Central memory CD4-positive, alpha-beta T cell (primary cell): Measurements from ENCODE around the gene MEGF6.
A peak's percentile ranks its signal among the peaks of the same experiment; 100 is the strongest.

Experiments
- DNase-seq: peaks from one replicate; pipeline ENCODE4 v3.0.0; 2022

The MEGF6 gene

DNA sequence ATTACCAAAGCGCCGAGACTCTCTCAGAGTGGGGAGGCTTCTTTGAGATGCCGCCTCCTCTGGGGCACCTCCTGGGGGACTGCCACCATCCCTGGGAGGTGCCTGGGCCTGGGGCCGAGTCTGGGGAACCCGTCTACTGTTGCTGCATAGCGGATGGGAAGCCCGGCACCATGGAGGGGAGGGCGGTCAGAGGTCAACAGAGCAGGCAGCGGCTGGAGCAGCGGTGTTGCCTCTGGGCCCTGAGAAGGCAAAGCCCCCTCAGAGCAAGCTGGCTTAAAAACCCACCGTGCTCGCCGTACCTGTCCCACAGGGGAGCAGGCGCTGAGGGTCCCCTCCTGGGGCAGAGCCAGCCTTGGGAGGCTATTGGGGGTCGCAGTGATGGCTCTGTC, 94.8 kb downstream of the MEGF6 start:
- DNase-seq = no peak

DNA sequence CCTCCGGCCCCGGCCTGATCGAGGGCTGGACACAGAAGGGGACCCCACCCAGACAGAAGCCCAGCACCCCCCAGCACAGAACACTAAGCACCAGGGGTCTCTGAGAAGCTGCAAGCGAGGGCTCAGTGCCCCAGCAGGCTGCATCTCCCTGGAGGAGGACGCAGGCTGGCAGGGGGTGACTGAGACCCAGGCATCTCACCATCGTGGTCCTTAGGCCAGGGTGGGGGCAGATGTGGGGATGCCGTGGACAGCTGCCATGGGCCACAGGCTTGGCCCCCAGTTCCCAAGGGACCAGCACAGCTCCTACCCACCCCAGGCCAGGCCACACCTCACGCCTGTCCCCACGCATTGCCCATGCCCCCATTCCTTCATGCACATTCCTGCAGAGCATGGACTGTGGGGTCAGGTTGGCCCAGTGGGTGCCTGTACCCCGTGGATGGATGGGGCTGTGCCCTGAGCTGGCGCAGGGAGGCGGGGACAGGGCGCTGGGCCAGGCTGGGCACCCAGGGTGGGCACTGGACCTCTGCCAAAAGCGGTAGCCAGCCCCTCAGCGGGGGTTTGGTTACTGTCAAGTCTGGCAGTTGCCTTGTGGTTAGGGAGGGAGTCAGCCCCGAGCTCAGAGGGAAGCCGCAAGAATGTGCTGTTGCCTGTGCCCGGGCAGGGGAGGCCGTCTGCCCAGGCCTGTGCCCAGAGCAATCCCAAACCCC, 95.4 kb downstream of the MEGF6 start:
- no peak for DNase-seq

DNA sequence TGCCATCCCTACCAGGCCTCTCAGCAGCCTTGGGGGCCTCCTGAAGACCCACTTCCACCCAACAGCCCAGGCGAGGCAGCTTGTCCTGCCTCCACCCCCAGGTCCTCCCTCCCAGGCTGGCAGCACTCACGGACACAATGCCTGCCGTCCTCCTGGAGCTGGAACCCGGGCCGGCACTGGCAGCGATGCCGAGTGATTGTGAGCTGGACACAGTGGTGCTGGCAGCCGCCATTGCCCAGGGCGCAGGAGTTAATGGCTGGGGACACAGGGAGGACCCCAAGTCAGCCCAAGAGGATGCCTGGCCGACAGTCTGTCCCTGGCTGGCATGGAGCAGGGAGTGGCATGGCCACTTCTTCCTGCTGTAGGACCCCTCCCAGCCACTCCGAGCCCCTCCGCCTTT, 96.0 kb downstream of the MEGF6 start:
- DNase-seq = no peak

DNA sequence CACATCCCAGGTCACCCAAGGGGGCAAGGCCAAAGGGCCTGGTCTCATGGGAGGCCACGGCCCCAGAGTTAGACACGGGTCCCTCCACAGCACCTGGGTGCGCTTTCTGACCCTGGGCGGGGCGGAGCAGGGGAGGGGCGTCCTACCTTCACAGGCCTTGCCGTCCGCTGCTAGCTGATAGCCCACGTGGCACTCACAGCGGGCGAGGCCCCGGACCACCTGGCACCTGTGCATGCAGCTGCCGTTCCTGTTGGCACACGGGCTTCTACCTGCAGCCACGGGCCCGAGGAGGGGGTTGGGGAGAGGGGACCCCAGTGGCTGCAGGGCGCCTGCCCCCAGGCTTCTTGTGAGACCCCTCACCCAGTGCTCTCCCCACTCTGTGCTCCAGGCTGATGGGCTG, 96.9 kb downstream of the MEGF6 start:
- no peak for DNase-seq

DNA sequence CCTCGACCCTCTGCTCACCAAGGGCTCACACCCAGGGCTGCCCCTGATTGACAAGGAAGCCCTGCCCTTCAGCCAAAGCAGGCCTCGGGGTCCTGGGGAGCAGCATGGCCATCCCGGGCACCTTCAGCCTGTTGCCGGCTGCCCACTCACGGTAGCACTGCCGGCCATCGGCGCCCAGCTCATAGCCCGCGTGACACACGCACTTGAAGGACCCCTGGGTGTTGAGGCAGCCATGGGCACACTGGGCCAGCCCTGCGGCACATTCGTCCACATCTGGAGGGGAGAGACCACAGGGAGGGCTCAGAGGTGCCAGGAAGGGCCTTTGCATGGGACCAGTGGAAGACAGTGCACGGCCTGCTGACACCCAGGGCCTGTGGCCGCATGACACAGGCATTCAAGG, 99.5 kb downstream of the MEGF6 start:
- DNase-seq = no peak

DNA sequence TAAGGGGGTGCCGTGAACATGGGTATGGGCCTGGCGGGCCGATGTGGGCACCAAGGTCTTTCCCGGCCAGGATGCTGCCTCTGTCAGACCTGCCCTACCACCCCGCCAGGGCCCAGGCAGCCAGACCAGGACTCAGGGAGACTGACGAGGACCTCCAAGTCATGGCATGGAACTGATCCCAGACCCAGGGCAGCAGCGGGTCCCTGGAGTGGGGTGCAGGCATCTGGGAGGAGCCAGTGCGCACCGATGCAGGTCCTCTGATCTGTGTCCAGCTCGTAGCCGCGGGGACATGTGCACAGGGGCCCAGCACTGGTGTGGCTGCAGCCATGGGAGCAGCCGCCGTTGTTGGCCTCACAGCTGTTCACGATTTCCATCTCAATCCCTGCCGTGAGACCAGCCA, 100.0 kb downstream of the MEGF6 start:
- DNase-seq = no peak

DNA sequence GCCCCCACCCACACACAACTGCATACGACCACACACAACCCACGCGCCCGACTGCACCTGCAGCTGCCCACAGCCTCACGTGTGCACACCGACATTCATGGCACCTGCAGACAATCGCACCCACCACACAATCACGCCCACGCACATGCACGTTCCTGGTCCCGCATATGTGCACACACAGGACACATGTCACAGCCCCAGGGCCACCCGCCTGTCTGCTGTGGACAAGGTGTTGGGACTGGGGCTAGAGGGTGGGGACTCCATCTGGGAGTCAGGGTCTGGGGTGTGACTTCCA, 100.4 kb downstream of the MEGF6 start:
- DNase-seq = no peak

DNA sequence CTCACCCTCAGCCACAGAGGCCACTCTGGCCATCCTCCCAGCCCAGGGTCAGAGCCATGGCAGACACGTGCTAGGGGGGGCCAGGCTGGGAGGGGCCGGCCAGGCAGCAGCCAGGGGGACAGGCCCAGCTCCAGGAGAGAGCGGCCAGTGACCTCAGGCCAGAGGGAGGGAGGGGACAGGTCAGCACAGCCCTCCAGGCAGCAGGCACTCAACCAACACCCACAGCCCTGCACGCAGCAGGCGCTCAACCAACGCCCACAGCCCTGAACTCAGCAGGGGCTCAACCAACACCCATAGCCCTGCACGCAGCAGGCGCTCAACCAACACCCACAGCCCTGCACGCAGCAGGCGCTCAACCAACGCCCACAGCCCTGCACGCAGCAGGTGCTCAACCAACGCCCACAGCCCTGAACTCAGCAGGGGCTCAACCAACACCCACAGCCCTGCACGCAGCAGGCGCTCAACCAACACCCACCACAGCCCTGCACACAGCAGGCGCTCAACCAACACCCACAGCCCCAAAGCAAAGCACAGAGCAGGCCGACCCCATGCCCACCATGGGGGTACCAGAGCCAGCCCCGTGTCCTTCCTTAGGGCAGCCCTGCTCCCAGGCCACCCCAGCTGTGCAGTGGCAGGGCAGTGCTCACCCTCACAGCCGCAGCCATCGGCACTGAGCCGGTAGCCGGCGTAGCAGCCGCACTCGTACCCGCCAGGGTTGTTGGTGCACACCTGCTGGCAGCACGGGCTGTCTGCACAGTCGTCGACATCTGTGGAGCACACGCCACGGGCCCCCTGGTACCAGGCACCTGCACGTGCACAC, 101.0 kb downstream of the MEGF6 start:
- DNase-seq = no peak

DNA sequence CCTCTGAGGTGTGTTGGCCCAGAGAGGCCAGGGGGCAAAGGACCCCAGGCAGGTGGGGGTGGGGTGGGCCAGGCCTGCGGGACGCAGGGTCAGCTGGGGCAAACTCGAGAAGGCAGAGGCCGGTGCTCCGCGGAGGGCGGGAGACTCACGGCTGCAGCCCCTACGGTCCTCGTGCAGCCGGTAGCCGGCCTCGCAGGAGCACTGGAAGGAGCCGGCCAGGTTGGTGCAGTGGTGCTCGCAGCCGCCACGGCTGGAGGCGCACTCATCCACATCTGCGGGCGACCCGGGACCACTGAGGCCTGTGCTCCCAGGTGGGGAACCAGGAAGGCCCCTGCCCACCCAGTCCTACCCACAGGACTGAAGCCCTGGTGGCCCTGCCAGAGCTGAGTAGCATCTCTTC, 101.6 kb downstream of the MEGF6 start:
- no peak for DNase-seq

DNA sequence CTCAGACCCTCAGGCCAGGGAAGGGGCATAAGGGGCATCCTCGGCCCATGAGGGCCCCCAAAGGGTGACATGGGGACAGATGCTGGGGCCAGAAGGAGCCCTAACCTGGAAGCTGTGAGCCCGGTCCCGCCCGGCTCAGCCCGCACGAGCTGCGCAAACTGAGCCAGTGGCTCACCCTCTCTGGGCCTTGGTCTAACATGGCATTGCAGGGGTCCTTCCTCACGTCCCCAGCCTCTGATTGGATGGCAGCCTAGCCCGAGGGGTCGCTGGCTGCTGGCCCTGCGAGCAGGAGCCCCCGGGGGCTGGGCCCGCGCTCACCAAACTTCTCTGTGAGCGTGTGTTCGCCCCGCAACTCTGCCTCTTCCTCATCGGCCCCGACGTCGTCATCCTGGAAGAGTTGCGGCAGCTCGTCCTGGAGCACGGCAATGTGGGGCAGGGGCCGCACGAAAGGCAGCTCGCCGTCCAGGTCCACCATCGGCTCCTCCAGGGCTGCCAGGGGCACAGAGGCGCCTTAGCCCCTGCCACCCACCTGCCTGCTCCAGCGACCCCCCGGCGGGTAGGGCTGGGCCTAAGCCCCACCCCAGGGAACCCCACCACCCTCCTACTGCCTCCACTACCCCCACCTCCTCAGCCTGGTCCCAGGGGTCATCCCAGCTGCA, 102.4 kb downstream of the MEGF6 start:
- no peak for DNase-seq

DNA sequence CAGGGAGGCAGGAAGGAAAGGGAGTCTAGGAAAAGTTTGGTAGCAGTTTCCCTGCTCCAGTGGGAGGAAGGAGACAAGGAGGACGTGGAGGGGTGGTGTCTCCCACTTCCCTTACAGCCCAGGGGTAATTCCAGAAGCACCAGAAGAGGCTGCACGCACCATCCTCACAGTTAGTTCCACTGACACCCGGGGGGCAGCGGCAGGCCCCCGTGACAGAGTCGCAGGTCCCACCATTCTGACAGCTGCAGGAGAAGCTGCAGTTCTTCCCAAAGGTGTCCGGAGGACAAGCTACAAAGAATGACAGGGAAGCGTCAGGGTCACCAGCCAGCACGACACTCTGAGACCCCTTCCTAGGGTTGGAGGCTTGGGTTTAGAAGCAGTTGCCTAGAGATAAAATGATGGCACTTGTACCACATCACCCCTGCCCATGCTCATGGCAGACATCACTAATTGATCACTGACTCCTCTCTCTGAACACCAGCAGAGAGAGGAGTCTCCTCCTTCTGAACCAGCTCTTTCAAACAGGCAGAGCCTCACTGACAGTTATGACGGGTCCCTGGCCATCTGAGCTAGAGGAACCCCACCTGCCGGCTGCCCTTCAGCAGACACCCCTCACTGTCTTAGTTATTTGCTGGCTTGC, 103.6 kb downstream of the MEGF6 start:
- DNase-seq = no peak

DNA sequence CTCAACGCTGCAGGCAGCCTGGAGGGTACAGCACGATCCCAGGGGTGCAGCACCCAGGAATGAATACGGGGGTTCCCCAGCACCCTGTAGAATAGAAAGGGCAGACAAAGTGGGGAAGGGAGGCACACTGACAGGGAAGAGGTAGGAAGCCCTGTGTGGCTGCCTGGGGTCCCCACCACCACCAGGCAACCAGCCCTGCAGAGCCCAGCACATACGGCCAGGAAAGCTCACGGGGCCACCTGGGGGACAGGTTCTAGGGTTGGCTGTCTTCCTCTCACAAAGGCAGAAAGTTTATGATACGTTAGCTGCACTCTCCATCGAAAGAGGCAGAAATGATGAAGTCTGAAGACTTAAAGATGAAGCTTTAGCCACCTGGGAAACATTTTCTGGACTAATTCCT, 104.4 kb downstream of the MEGF6 start:
- no peak for DNase-seq

DNA sequence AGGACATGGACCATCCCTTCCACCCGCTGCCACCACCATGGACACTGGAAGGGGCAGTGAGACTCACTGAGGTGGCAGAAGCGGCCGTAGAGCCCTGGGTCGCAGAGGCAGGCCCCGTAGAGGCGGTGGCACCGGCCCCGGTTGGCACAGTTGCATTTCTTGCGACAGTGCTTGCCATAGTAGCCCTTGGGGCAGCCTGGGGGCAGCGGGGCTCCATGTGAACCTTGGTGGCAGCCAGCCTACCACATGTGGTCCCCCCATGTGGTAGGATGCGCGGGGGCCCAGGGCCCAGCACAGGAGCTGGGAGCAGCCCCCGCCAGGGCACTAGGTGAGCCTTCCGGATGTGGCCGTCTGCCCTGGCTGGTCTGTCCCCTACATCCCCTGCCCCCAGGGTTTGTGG, 105.3 kb downstream of the MEGF6 start:
- DNase-seq = no peak

DNA sequence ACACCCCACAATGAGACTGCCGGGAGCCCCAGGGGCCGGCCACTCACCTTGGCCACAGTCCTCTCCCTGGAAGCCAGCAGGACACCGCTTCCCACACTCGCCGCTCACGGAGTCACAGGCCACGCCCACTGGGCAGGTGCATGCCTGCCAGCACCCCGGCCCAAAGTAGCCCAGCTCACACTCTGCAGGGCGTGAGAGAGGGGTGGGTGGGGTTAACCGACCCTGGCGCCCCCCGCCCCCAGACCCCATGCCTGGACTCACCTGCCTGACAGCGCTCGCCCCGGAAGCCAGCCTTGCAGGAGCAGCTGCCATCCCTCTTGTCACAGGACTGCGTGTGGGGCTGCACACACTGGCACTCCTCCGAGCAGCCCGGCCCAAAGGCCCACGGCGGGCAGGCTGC, 106.1 kb downstream of the MEGF6 start:
- DNase-seq = no peak

DNA sequence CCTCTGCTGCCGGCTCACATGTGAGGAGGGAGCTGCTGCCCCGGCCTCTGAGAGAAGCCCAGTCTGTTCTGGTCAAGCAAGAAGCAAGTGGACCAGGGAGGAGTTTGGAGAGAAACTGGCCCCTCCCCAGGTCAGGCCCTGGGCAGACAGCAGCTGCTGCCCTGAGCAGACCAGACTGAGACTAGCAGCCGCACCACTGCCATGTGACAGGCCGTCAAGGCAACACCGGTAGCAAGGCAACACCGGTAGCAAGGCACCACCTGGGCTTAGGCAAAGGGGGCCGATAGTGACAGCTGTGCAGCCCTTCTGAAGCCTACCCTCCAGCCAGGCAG, 106.5 kb downstream of the MEGF6 start:
- DNase-seq = no peak

DNA sequence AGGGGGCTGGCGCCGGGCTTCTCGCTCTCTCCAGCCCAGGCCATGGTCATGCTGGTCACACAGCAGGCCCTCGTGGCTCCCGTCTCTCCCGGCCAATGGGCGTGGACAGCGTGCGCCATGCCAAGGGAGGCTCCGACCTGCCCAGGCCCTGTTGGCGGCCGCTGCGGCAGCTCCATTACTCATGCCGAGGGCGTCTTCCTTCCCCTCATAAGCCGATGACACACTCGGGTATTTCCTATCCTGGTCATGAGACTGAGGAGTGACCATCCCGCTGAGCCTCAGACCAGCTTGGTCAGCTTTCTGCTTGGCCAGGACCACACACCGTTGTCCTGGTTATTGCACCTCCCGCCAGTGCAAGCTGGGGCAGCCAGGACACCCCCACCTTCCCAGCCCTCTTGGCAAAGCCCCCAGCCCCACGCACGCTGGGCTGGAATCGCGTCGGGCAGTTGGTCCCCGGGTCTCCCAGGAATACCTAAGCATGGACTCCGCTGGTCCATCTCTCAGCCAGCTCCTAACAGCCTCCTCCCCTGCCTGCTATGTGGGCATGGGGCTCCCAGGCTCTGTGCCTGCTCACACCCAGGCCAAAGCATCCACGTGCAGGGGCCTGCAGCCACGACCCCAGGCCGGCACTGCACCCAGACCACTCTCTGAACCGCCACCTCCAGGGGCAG, 107.0 kb downstream of the MEGF6 start:
- no peak for DNase-seq

DNA sequence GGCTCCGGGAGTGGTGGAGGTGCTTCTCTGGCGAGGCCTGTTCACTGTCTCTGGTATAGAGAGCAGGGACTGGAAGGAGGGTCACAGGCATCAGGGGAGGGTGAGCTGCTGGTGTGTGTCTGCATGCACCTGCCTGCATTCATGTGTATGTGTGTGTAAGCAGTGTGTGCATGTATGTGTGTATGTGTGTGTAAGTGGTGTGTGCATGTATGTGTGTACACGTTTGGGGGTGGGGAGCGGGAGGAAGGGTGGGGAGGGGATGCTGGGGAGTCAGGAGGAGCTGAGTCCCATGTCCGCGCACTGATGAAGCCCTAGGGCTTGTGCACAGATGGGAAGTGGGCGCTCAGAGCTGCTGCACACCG, 107.8 kb downstream of the MEGF6 start:
- no peak for DNase-seq

DNA sequence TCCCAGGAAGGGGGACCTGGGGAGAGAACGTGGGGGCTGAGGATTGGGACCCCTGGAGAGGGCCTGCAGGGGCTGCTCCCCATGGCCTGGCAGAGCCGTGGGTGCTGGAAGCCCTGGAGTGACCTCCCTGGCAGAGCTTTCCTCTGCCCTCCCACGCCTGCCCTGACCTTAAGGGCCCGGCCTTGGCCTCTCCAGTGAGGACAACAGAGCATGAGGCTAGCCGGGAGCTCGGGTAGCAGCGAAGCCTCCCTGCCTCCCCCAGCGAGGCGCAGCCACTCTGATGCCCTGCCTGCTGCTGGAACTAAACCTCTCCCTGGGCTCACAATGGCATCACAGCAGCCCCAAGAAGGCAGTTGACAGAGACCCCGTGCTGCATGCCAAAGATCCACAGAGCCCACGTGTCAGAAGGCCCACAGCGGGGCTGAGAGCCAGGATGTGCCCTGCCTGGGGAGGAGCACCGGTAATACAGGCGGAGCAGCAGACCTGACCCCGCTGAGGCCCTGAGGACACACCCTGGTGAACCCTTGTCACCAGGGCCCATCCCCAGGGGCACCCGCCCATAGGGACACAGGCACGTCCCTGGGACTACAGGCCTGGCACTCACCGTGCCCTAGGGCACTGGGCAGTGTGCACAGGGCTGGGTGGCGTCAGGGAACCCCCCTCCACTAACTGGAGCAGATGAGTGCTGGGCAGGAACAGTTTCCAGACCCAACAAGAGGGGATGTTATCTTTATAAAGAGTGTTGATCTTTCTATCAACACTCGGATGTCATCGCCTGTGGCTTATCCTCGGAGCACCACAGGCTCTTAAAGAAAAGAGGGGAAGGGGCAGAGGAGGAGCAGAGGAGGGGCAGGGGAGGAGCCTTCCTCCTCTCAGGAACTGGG, 108.4 kb downstream of the MEGF6 start:
- DNase-seq = no peak

DNA sequence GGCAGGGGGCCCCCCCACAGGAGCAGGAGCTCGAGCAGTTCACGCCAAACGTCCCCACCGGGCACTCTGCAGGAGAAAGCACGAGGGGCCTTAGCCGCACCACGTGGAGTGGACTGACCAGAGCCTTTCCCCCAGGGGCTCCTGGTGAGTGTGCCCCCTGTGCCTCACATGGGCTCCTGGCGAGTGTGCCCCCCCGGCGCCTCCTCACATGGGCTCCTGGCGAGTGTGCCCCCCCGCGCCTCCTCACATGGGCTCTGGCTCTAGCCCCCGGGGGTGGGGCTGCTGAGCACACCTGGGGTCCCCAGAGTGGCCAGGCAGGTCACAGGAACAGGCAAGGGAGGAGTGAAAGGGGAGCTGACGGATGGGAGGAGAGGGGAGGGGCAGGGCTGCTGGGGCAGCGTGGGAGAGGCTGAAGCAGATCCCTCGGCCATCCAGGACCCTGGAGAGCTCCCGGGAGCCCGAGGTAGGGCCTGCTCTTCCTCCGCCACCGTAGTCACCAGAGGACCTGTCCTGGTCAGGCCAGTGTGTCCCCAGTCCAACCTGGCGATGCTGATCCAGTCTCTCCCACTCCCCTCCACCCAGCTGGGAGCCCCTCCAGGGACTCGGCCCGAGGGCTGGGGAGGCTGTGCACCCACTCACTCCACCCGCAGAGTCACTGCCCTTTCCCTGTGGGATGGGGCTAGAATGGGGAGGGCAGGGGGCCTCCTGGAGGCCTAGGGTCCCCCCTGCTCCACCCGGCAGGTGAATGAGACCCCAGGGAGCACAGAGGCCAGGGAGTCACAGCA, 109.3 kb downstream of the MEGF6 start:
- peak; percentile 12 for DNase-seq

DNA sequence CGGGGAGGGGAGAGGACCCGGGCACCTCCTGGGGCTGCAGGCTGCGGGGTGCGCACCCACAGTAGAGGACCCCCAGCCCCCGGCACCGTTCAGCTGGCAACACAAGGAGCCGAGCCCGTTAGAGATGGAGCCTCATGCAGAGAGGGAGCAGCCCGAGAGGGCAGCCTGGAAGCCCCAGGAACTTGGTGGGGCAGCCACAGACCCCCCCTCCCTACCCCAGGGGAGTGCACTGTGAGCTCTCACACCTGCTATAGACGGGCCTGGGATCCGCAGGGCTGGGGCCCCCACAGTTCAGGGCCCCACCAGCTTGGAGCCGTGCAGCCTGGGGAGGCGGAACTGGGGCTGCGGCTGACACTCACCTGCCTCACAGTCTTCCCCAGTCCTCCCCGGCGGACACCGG, 109.9 kb downstream of the MEGF6 start:
- no peak for DNase-seq

DNA sequence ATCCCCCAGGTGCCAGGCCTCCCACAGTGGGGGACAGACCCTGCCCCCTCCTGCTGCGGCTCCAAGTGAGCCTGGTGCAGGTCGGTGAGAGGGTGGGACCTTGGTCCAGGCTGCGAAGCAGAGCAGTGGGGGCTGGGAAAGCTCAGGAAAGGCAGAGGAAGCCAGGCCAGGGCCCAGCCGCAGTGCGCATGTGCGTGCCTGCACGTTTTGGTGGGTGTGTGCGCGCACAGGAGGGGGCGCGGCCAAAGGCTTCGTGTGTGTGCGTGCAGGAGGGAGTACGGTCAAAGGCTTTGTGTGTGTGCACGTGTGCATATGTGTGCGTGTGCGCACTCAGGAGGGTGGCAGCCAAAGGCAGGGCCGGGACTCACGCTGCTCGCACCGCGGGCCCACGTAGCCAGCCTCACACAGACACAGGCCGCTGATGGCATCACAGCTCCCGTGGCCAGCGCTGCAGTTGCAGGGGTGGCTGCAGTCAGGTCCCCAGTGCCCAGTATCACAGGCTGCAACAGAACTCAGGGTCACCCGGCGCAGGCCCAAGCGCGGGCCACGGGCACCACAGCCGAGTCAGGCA, 111.0 kb downstream of the MEGF6 start:
- no peak for DNase-seq
